Fibroblast of villous mesenchyme (primary cell): ENCODE data around the gene FLVCR2. TPM values are rescaled to one million over a fixed set of nuclear protein-coding genes. Genes with fewer than 3 reads are reported as not detected.

ENCODE experiments used
- DNase-seq: peaks from one replicate; pipeline ENCODE4 v3.0.0-alpha.2; 2010; ENCODE audit warnings: low read depth
- H3K4me3 ChIP-seq: 2 replicates; pipeline ENCODE4 v1.5.1; 2011; ENCODE audit warnings: low read depth, mild to moderate bottlenecking, low read length
- total RNA-seq: library from RNA; depleted of rRNA; stranded (reverse); fragments of >200 nt; gene quantifications from 2 replicates; pipeline ENCODE4 v1.2.3, GENCODE V29; 2012
- TF ChIP-seq, protein P1 (sequence below): IDR thresholded peaks from 2 replicates; pipeline ENCODE4 v1.5.1; 2012; ENCODE audit warnings: low read depth, mild to moderate bottlenecking, low read length; ENCODE audit not compliant: insufficient read depth

FLVCR2 gene
- total RNA-seq, 1 donor, result 0.43 TPM

GRCh38 chr14:75655235-75655634 lies 76.8 kb downstream of the FLVCR2 start:
- TF ChIP-seq, protein P1, sequence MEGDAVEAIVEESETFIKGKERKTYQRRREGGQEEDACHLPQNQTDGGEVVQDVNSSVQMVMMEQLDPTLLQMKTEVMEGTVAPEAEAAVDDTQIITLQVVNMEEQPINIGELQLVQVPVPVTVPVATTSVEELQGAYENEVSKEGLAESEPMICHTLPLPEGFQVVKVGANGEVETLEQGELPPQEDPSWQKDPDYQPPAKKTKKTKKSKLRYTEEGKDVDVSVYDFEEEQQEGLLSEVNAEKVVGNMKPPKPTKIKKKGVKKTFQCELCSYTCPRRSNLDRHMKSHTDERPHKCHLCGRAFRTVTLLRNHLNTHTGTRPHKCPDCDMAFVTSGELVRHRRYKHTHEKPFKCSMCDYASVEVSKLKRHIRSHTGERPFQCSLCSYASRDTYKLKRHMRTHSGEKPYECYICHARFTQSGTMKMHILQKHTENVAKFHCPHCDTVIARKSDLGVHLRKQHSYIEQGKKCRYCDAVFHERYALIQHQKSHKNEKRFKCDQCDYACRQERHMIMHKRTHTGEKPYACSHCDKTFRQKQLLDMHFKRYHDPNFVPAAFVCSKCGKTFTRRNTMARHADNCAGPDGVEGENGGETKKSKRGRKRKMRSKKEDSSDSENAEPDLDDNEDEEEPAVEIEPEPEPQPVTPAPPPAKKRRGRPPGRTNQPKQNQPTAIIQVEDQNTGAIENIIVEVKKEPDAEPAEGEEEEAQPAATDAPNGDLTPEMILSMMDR, result no peak
- no peak overlapping the region for H3K4me3 ChIP-seq
- no peak for DNase-seq

GRCh38 chr14:75657331-75657730 lies 78.9 kb downstream of the FLVCR2 start:
- TF ChIP-seq, protein P1, result no peak
- DNase-seq, result no peak
- no peak overlapping the region for H3K4me3 ChIP-seq

GRCh38 chr14:75658957-75659356 lies 80.5 kb downstream of the FLVCR2 start:
- H3K4me3 ChIP-seq, result no peak overlapping the region
- no peak for DNase-seq
- TF ChIP-seq, protein P1, result no peak

GRCh38 chr14:75660238-75660629 lies 81.8 kb downstream of the FLVCR2 start:
- H3K4me3 ChIP-seq, result peak overlapping the region; percentile 87
- TF ChIP-seq, protein P1, result no peak
- no peak for DNase-seq

DNA sequence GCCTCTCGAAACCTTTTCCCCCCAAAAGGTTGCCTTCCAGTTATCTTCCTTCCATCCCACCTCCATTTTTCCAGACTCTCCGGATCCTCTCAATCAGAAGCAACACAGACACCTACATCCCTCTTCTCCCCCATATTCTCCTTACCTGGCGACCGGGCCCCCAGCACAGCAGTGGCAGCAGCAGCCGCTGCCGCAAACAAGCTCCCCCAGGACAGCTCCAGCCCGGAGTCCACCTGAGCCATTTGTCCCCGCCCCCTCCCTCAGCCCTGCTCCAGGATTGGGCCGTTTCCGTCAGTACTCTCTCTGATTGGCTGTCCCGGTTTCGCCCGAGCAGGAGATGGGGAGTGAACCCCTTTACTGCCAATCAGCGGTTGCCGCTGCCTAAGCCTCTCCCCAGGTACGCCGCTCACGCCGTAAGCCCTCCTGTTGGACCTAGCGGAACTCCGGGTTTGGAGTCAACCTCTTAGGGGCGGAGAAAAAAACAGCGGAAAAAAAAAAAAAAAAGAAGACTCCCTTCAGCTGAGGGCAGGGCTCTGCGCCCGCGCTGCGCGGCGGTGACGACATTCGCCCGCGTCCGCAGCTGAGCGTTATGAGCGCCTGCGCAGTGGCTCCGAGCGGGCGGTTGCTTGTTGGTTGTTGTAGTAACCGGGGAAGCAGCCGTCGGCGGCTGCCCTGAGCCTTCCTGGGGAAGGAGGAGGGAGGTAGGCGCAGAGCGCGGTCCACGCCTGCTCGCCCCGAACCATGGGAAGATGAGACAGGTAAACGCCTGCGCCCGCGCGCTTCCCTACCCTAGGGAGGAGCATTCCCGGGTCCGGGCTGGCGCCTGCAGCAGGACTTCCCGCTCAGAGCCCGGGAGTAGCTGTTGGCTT lies 82.4 kb downstream of the FLVCR2 start, which contains the start of the genes ERG28 and TTLL5:
Gene ERG28, minus strand, starts transcription at position 247 of the 869 bp plus-strand sequence. CDS start 3,374 bp downstream, outside the sequence.
Gene TTLL5, plus strand, starts transcription at position 617 of the 869 bp plus-strand sequence. CDS start 1,904 bp downstream, outside the sequence.
- peak; percentile 98 for DNase-seq
- H3K4me3 ChIP-seq, result peak within 1 kb of the TSS; percentile 87
- TF ChIP-seq, protein P1, result no peak

GRCh38 chr14:75661499-75661814 lies 83.0 kb downstream of the FLVCR2 start:
- TF ChIP-seq, protein P1, result no peak
- H3K4me3 ChIP-seq, result peak overlapping the region; percentile 87
- no peak for DNase-seq
